Measurements from ENCODE around the gene SEPTIN1.

DNA sequence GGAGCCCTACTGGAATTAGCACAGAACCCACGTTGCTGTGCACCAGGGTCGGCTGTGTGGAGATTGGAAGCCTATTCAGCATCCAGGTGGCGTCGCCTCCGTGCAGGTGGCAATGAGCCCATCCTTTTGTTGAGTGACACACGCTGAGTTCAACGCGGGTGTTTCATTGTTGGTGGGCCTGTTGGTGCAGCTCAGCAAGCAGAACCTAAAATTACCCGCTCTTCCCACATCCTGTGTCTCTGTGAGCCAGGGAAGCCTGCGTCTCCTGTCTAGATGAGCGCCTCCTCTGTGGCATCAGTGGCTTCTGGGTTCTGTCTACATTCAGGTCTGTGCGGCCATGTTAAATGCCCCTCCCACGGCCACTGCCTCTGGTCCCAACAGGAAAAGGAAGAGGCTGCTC lies 41.7 kb downstream of the SEPTIN1 start:
- TF ChIP-seq CTCF (conservative IDR thresholded peaks at IDR 0.05; ENCODE audit: low read length) (no peak), EZH2phosphoT487 (IDR thresholded peaks at IDR 0.05; ENCODE audit: borderline replicate concordance, low read depth, low read length) (no peak)

Measured in OCI-LY7 (cell line).